Hair follicular keratinocyte (primary cell): ENCODE results near the gene OR5H6. TPM values are rescaled to one million over a fixed set of nuclear protein-coding genes. Genes with fewer than 3 reads are reported as not detected.

Experiments used
- total RNA-seq: library from RNA; depleted of rRNA; stranded (reverse); fragments of >200 nt; gene quantifications from 2 replicates; pipeline ENCODE4 v1.2.3, GENCODE V29; 2015

The OR5H6 gene
- not detected in 2 replicates for total RNA-seq

GRCh38 chr3:98263944-98264343 lies at the start of gene OR5H6:
Gene OR5H6 (plus strand): TSS chr3:98264244. CDS start chr3:98264333, 89 bp downstream.

GRCh38 chr3:98282205-98282604 lies 18.2 kb downstream of the OR5H6 start, which contains the start of gene OR5H2:
Gene OR5H2 (plus strand): TSS chr3:98282505. CDS start chr3:98282903, 398 bp downstream.

Other genes with a start within 250 kb of the OR5H6 start
- not detected in 2 replicates for gene GABRR3, start 228.9 kb upstream of the OR5H6 start, total RNA-seq
- gene OR5AC2, start 177.1 kb upstream of the OR5H6 start, total RNA-seq, result not detected in 2 replicates
- gene OR5H1, start 133.5 kb upstream of the OR5H6 start, total RNA-seq, result not detected in 2 replicates
- gene OR5H14, start 116.8 kb upstream of the OR5H6 start, total RNA-seq, result not detected in 2 replicates
- gene OR5H15, start 97.5 kb upstream of the OR5H6 start, total RNA-seq, result not detected in 2 replicates
- gene OR5H2, start 18.3 kb downstream of the OR5H6 start, total RNA-seq, result not detected in 2 replicates
- not detected in 2 replicates for gene OR5K4, start 89.6 kb downstream of the OR5H6 start, total RNA-seq
- not detected in 2 replicates for gene OR5K3, start 126.4 kb downstream of the OR5H6 start, total RNA-seq
- gene OR5K1, start 199.0 kb downstream of the OR5H6 start, total RNA-seq, result not detected in 2 replicates
- gene OR5K2, start 233.4 kb downstream of the OR5H6 start, total RNA-seq, result not detected in 2 replicates